ENCODE data around the gene YJEFN3. TPM values are rescaled to one million over a fixed set of nuclear protein-coding genes. Genes with fewer than 3 reads are reported as not detected.

YJEFN3 gene
- total RNA-seq = 0.28 and 0.38 TPM in 2 replicates

DNA sequence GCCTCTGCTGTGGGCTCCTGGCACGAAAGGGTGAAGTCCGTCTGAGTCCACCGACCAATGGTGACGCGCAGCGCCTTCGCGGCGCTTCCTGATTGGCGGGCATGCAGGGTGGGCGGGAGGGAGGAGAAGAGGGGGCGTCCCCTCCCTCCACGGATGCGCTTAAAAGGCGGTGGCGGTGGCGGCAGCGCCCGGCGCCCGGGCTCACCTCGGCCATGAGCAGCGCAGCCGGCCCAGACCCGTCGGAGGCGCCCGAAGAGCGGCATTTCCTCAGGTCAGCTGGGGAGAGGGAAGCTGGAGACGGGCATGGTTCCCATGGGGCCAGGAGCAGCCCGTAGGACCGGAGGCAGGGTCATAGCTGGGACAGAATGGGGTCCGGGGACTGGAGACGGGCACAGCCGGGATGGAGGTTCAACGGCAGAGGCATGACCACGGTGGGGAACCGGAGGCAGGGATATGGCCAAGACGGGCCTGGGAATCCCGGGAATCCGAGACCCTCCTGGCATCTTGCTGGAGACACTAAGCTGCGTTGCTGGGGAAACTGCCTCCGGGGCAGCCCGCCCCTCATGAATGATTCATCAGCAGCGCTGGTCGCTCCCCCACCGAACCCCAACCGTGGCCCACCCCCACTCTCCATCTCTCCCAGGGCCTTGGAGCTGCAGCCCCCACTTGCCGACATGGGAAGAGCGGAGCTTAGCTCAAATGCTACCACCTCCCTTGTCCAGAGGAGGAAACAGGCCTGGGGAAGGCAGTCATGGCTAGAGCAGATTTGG, at the start of gene YJEFN3:
Gene YJEFN3, plus strand, starts transcription at position 191 of the 770 bp plus-strand sequence. Its CDS starts 22 bp downstream, at position 213.

DNA sequence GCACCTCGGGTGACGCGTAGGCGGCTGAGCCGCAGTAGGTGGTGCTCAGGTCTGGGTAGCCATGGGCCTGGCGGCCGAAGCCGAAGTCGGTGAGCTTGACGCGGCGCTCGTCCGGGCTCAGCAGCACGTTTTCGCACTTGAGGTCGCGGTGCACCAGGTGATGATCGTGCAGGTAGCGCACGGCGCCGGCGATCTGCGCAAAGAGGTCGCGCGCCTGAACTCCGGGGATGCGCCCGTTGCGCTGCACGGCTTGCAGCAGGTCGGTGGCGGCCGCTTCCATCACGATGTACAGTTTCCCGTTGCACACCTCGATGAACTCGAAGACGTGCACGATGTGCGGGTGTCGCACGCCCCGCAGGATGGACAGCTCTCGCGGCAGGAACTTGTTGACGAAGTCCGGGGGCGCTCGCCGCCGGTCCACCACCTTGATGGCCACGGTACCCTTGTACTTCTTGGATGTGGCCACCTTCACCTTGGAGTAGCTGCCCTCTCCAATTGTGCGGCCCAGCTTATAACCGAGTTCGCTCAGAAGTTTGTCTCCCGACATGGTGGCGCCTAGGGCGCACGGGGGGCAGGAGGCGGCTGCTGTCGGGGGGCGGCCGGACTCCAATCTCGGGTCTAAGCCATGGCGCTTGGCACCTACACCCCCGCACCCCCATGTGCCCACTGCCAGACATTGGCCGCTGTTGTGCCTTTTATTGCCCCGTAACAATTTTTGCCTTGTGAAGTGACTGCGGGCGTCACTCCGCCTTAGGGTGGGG, 13.7 kb upstream of the YJEFN3 start, which contains the start of gene TSSK6:
Gene TSSK6, minus strand, starts transcription at position 668 of the 761 bp plus-strand sequence. Its CDS starts 121 bp downstream, at position 547.

GRCh38 chr19:19515642-19516519, 12.8 kb upstream of the YJEFN3 start, which contains the start of gene NDUFA13:
TSS of gene NDUFA13 (plus strand) at chr19:19516225. CDS start at chr19:19516239, 14 bp downstream.

DNA sequence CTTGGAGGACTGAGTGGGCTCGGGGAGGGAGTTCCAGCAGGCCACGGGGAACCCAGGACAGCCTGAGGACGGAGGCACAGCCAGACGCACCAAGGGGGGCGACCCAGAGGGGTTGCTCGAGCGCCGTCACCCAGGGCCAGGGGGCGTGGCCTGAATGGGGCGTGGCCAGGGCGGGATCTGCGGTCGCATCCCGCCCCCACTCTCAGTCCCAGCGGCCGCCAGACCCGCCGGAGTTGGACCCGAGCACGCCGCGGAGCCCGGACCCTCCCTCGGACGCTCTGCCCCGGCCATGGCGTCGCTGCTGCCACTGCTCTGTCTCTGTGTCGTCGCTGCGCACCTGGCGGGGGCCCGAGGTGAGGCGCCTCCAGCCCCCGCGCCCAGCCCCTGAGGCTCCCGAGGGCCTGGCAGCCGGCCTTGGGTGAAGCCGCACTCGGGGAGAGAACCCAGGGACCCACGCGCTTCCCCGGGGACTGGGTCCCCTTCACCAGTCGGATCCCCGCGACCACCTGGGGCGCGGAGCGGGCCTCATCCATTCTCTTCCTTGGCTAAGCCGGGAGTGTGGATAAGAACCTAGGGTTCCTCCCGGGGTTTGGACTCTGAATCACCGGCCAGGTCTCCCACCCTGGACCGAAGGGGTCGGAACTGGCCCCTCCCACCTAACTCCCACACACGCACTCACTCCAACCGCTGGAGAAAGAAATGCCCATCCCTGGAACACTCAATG, 9.5 kb downstream of the YJEFN3 start, which contains the start of gene CILP2:
Gene CILP2, plus strand, starts transcription at position 205 of the 724 bp plus-strand sequence. Its CDS starts 85 bp downstream, at position 290.

Other genes with a start within 250 kb of the YJEFN3 start
- 14.9 and 27.4 TPM in 2 replicates for gene SUGP1, start 208.4 kb upstream of the YJEFN3 start, total RNA-seq
- 22.4 and 24.0 TPM in 2 replicates for gene MAU2, start 208.1 kb upstream of the YJEFN3 start, total RNA-seq
- gene GATAD2A, start 123.2 kb upstream of the YJEFN3 start, total RNA-seq = 26.2 and 56.2 TPM in 2 replicates
- gene TSSK6, start 13.4 kb upstream of the YJEFN3 start, total RNA-seq = 0.96 and 1.4 TPM in 2 replicates
- gene NDUFA13, start 12.7 kb upstream of the YJEFN3 start, total RNA-seq = 192 and 241 TPM in 2 replicates
- gene CILP2, start 9.4 kb downstream of the YJEFN3 start, total RNA-seq = under 0.01 and 0.28 TPM in 2 replicates
- gene PBX4, start 89.8 kb downstream of the YJEFN3 start, total RNA-seq = 0.19 and 0.56 TPM in 2 replicates
- gene LPAR2, start 99.3 kb downstream of the YJEFN3 start, total RNA-seq = 0.38 and 0.56 TPM in 2 replicates
- 3.7 and 6.5 TPM in 2 replicates for gene GMIP, start 114.7 kb downstream of the YJEFN3 start, total RNA-seq
- 84.2 and 144 TPM in 2 replicates for gene ATP13A1, start 134.8 kb downstream of the YJEFN3 start, total RNA-seq
- gene ZNF101, start 139.9 kb downstream of the YJEFN3 start, total RNA-seq = 7.9 and 10.7 TPM in 2 replicates
- 5.9 and 8.7 TPM in 2 replicates for gene ZNF14, start 204.2 kb downstream of the YJEFN3 start, total RNA-seq